ENCODE data around the gene EIPR1.

Gene EIPR1

GRCh38 chr2:3212061-3212362 lies 165.6 kb downstream of the EIPR1 start:
- TF ChIP-seq, protein P1, sequence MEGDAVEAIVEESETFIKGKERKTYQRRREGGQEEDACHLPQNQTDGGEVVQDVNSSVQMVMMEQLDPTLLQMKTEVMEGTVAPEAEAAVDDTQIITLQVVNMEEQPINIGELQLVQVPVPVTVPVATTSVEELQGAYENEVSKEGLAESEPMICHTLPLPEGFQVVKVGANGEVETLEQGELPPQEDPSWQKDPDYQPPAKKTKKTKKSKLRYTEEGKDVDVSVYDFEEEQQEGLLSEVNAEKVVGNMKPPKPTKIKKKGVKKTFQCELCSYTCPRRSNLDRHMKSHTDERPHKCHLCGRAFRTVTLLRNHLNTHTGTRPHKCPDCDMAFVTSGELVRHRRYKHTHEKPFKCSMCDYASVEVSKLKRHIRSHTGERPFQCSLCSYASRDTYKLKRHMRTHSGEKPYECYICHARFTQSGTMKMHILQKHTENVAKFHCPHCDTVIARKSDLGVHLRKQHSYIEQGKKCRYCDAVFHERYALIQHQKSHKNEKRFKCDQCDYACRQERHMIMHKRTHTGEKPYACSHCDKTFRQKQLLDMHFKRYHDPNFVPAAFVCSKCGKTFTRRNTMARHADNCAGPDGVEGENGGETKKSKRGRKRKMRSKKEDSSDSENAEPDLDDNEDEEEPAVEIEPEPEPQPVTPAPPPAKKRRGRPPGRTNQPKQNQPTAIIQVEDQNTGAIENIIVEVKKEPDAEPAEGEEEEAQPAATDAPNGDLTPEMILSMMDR (conservative IDR thresholded peaks at IDR 0.05) = no peak
- H3K27ac ChIP-seq = no peak overlapping the region

DNA sequence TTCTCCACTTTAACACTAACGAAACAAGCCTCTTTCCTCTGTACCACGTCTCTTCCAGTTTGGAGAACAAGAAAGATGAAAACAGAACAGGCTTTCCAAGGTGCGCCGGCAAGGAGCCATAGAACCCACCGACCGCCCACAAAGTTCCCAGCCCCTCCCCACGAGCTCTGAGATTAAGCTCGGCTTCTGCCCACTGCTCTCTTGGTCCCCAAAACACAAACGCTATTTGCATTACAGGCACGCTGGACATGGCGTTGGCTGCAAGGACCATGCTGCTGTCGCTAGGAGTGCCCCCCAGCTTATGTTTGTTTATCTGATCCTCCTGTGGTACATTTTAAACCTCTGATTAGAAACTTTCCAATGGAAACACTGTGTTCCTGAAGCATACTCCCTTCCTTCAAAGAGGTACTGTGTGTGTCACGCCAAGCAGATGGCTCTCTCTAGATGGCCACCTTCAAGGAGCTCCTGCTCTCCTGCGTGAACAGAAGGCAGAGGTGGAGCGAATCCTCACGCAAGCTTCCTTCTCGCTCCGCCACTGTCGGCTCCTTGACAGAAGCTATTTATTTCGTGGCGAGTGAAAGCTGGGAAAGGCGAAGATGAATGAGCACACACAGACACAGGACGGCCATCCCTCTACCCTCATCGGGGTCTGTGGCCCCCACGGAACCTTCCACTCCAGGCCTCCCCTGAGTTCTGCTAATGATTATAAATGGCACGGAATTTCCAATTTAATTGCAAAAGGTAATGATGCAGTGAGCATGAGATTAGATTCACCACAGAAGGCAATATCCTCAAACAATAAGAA lies 166.2 kb downstream of the EIPR1 start:
- H3K27ac ChIP-seq = no peak overlapping the region
- TF ChIP-seq, protein P1 (conservative IDR thresholded peaks at IDR 0.05) = no peak

- H3K27ac ChIP-seq = no peak overlapping the region
- TF ChIP-seq, protein P1 (conservative IDR thresholded peaks at IDR 0.05) = no peak
These were observed 167.4 kb downstream of the EIPR1 start for GRCh38 chr2:3210257-3210656.

- no peak overlapping the region for H3K27ac ChIP-seq
- TF ChIP-seq, protein P1 (conservative IDR thresholded peaks at IDR 0.05) = no peak
These were observed 168.4 kb downstream of the EIPR1 start for GRCh38 chr2:3209258-3209657.

GRCh38 chr2:3208591-3208990 lies 169.0 kb downstream of the EIPR1 start:
- TF ChIP-seq, protein P1 (conservative IDR thresholded peaks at IDR 0.05) = no peak
- H3K27ac ChIP-seq = no peak overlapping the region

- H3K27ac ChIP-seq = no peak overlapping the region
- TF ChIP-seq, protein P1 (conservative IDR thresholded peaks at IDR 0.05) = no peak
These were observed 169.4 kb downstream of the EIPR1 start for GRCh38 chr2:3208179-3208578.

GRCh38 chr2:3207091-3207491 lies 170.5 kb downstream of the EIPR1 start:
- no peak overlapping the region for H3K27ac ChIP-seq
- TF ChIP-seq, protein P1 (conservative IDR thresholded peaks at IDR 0.05) = no peak
